ENCODE measurements around the gene PBRM1. TPM values are rescaled to one million over a fixed set of nuclear protein-coding genes. Genes with fewer than 3 reads are reported as not detected.

Gene PBRM1
- total and polyA plus RNA-seq, 3 donors from 2014 or later = 28.9 to 109 (median 99.8) TPM

GRCh38 chr3:52704611-52705437 lies 19.1 kb upstream of the PBRM1 start:
- Histone ChIP-seq H3K27me3 (no peaks in the 10 kb centered on the region), H3K36me3 (ENCODE audit: low read depth, missing control alignments) (no peaks in the 10 kb centered on the region), H3K4me3 (peak overlapping the region; percentile 89 to 94), H3K27ac (peak overlapping the region; percentile 82 to 90), H3K4me1 (peaks cover 14% of the 10 kb centered on the region), H3K9me3 (no peaks in the 10 kb centered on the region)
- DNase-seq = no peak
- 2% methylated on average over 14 to 22 of the region's 22 CpGs for WGBS, 2 donors
- no peak for TF ChIP-seq POLR2A (IDR thresholded peaks at IDR 0.05)
- TF ChIP-seq CTCF (IDR thresholded peaks at IDR 0.05) = no peak
- intact Hi-C loops (cut with DNase I; ENCODE audit: low total_unique reads) = no loop called here

GRCh38 chr3:52703341-52703740 lies 17.6 kb upstream of the PBRM1 start:
- DNase-seq = no peak
- intact Hi-C loops (cut with DNase I; ENCODE audit: low total_unique reads) = no loop called here
- no peak overlapping the region for H3K27ac ChIP-seq
- no peaks in the 10 kb centered on the region for H3K9me3 ChIP-seq
- TF ChIP-seq POLR2A (IDR thresholded peaks at IDR 0.05) (no peak), CTCF (IDR thresholded peaks at IDR 0.05) (no peak)
- H3K4me3 ChIP-seq = no peak overlapping the region
- H3K4me1 ChIP-seq = peaks cover 14% of the 10 kb centered on the region
- H3K36me3 ChIP-seq (ENCODE audit: low read depth, missing control alignments) = no peaks in the 10 kb centered on the region
- no peaks in the 10 kb centered on the region for H3K27me3 ChIP-seq
- 78 to 81% methylated on average over 7 of the region's 7 CpGs for WGBS, 2 donors

- H3K27ac ChIP-seq = no peak overlapping the region
- no peaks in the 10 kb centered on the region for H3K4me1 ChIP-seq
- no peaks in the 10 kb centered on the region for H3K27me3 ChIP-seq
- DNase-seq = no peak
- intact Hi-C loops (cut with DNase I; ENCODE audit: low total_unique reads) = no loop called here
- no peak overlapping the region for H3K4me3 ChIP-seq
- no peaks in the 10 kb centered on the region for H3K36me3 ChIP-seq (ENCODE audit: low read depth, missing control alignments)
- no peaks in the 10 kb centered on the region for H3K9me3 ChIP-seq
- TF ChIP-seq CTCF (IDR thresholded peaks at IDR 0.05) (no peak), POLR2A (IDR thresholded peaks at IDR 0.05) (no peak)
- 89 to 91% methylated on average over 4 of the region's 4 CpGs for WGBS, 2 donors
These were observed 11.9 kb upstream of the PBRM1 start for GRCh38 chr3:52697632-52697965.

- Histone ChIP-seq H3K36me3 (ENCODE audit: low read depth, missing control alignments) (no peaks in the 10 kb centered on the region), H3K4me3 (no peak overlapping the region), H3K27me3 (no peaks in the 10 kb centered on the region), H3K27ac (no peak overlapping the region), H3K4me1 (no peaks in the 10 kb centered on the region), H3K9me3 (no peaks in the 10 kb centered on the region)
- DNase-seq = no peak
- 77 to 81% methylated on average over 2 of the region's 2 CpGs for WGBS, 2 donors
- TF ChIP-seq CTCF (IDR thresholded peaks at IDR 0.05) (no peak), POLR2A (IDR thresholded peaks at IDR 0.05) (no peak)
- intact Hi-C loops (cut with DNase I; ENCODE audit: low total_unique reads) = no loop called here
These were observed 11.3 kb upstream of the PBRM1 start for GRCh38 chr3:52696830-52697631.
